GM19395 (cell line): Measurements from ENCODE around the gene KCNK16.

Experiments
- ATAC-seq: cut with Tn5 transposase; IDR thresholded peaks from one replicate; pipeline ENCODE4 v1.9.1; 2021; ENCODE audit warnings: mild to moderate bottlenecking, moderate library complexity; ENCODE audit not compliant: unreplicated experiment

KCNK16 gene

DNA sequence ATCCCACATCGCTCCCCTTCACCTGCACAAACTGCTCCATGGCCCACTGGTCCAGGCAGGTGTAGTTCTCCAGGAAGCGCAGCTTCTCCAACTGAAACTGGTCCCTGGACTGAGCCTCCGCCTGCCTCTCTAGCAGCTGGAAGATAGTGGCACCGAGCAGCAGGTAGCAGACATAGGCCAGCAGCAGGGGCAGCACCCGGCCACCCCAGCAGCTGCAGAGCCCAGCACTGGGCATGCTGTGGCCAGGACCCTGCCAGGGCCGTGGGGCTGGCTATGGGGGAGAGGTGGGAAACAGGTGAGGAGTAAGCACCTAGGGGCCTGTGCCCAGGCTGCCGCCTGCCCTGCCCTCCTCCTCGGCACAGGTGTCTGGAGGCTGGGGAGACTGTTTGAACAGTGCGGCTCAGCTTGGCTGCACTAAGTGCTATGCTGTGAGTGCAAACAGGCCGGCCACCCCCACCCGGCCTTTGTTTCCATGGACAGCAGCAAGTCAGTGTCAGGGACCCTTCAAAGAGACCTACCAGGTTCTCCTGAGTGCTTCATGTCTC is at the start of gene KCNK16:
TSS of gene KCNK16 (minus strand) at position 397 of the 545 bp plus-strand sequence. CDS start at position 235, 162 bp downstream.
- no peak for ATAC-seq

DNA sequence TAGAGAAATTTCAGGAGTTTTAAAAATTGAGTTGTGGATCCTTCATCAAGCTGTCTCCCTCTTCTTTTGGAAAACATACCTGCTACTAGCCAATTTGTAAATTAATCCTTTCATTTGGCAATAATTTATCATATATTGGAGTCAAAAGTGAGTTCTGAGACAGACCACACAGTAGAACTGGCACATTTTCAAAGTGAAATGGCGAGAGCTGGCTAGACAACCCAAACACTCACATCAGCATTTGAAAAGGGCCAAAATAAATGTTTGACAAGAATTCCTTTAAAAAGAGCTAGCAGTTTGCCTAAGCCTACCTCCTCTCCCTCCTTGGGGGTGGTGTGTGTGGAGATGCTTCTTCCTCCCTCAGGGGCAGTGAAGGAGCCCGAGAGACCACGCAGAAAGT is 47.9 kb upstream of the KCNK16 start:
- ATAC-seq: no peak

DNA sequence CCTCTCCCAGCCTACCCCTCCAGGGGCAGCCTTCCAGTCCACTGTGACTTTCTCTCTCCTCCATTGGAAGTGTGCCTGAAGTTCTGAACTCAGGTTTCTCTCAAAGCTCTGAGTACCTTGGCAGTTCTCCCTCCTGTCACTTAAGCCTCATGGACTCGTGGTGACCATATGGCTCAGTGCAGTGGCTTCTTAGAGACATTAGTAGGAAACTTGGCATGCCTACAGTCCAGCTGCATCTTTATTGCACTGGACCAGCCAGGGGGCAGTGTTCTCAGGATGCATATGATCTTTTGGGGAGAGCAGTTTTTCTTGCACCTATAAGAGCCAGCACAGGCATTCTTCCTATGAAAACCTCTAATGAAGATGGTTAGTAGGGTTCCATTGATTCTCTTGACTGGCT is 47.5 kb upstream of the KCNK16 start:
- no peak for ATAC-seq

DNA sequence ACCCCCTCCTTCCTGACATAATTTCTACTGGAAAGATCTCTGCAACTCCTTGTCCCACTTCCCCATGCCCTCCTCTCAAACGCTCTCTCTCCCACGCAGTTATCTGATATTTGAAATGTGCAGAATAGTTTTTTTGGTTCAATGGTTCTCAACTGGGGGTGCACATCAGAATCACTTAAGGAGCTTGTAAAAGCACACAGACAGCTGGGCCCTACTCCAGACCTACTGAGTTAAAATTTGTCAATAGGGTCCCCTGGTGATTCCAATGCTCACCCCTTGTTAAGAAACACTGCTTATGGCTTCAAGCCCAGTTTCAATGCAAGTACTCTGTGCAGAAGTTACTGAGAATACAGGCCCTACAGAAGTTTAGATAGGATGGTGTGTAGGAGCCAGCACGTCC is 45.2 kb upstream of the KCNK16 start:
- no peak for ATAC-seq

DNA sequence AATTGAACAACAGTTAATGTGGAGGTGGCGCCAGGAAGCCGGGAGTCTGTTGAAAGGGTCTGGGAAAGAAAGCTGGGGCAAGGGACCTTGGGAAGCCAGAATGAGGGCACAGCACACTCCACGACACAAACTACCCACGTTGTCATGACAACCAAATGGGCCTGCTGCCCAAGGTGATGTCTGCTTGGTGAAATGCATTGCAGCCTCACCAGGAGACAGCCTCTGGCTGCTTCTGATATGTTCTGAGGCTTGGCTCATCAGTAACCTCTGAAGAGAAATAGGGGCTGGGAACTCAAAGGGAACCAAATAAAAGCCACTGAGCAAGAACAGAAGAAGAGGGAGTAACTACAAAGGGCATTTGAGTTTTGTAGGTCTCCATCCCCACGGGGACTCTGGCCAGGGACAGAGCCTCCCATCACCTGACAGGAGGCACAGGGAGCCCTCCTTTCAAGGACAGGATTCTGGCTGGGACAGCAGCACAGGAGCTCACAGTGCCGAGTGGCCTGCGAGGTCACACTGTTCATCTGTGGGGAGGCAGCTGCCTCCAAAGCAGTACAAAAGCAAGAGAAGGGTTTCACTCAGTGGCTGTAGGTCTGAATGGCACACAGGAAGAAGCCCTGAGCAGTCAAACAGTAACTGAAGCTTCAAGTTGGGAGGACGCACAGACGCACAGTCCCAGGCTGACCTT is 44.6 kb upstream of the KCNK16 start:
- no peak for ATAC-seq

DNA sequence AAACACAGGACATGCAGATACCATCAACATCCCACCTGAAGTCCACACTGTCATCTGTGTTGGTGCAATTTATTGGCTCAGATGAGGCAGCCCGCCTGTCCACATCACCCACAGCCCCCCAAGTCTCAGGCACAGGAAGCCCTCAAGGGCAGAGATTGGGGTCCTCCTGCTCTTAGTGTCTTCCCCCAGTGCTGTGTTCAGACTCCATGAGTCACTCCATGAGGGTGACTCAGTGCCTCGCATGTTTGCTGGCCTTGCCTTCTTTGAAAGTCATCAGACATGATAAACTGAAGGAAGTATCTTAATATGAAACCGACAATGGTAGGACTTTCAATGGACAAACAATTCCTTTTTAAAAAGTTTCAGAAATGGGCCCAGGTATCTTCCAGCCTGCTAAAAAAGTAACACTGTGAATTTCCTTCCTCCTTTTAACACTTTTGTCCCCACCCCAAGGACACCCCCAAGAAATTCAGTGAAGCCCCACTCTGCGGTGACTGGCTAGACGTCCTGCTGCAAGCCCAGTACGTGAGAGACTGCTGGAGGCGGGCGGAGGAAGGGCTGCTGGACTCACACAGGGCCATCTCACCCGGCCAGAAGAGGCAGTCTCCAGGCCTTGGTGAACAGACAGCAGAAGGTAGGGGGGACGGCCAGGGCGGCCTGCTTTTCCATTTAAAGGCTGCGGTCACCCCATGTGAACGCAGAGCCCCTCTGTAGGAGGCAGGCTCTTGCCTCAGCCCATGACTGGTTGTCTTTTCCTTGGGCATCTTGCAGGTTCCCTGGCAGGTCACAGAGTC is 43.0 kb upstream of the KCNK16 start:
- no peak for ATAC-seq

DNA sequence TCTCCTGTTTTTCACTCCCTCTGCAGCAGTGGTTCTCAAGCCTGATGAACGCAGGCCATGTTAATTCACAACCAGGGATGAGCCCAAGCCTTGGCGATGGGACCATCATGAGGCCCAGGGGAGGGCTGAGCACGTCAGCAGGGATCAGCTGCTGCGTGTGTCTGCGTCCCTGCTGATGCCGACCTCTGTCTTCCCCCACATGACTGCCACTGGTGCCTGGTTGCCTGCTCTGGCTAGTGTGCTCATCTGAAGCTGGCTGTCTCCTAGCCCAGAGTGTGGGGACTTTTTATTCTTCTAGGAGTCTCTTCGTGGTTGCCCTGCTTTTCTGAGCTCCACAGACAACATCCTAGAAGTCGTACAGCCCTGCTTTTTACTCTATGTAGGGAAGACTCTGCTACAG is 40.8 kb upstream of the KCNK16 start:
- ATAC-seq: no peak

- no peak for ATAC-seq
Measured at GRCh38 chr6:39362487-39362865, 40.0 kb upstream of the KCNK16 start.

DNA sequence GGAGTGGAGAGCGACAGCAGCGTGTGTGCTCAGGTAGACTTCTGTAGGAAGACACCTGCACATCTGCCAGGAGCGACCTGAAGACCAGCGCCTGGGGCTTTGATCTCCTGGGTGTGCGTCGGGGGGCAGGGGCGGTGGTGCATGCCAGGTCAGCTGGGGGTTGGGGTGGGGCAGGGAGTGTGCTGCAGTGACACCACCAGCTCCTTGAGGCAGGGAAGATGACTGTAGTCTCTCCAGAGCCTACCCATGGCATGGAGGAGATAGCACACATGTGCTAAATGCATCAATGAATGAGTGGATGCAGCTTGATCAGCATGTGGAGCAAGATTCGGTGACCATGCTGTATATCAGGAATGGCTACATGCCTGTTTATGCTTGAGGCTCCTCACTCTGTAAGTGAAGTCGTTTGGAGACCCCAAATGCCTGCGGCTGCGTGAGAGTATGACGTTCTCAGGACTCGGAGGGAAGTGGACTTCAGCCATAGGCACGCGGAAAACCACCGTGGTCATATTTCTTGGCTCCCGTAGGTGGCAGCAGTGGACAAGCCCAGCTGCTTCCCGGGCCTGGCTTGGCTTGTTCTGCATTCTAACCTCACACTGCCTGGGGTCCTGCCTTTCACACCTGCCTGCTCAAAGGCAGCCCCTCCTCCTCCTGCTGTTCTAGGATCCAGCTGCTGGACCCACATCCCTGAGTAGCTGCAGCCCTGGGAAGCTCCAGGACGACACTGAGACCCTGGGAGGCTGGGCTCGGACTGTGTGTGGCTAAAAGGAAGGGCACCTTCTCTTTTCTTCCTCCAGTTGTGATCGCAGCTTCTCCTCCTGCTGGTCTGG is 39.4 kb upstream of the KCNK16 start:
- no peak for ATAC-seq

DNA sequence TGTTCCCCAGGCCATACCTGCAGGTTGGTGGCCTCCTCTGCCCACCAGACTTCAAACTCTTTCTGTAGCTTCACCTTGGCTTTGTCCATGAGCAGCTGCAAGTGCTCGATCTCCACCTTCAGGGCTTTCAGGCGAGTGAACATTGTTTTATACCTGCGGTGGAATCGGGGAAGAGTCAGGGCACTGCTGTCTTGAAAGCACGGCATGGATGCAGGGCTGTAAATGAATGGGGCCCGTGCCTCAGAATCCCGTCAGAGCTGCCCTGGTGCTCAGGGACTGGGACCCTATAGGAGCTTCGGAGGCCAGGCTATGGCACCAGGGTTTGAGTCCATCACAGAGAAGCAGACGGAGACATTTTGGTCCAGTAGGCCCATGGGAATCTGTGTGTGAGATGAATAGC is 37.9 kb upstream of the KCNK16 start:
- ATAC-seq: no peak

- ATAC-seq: no peak
Measured at GRCh38 chr6:39357998-39358686, 35.6 kb upstream of the KCNK16 start.

DNA sequence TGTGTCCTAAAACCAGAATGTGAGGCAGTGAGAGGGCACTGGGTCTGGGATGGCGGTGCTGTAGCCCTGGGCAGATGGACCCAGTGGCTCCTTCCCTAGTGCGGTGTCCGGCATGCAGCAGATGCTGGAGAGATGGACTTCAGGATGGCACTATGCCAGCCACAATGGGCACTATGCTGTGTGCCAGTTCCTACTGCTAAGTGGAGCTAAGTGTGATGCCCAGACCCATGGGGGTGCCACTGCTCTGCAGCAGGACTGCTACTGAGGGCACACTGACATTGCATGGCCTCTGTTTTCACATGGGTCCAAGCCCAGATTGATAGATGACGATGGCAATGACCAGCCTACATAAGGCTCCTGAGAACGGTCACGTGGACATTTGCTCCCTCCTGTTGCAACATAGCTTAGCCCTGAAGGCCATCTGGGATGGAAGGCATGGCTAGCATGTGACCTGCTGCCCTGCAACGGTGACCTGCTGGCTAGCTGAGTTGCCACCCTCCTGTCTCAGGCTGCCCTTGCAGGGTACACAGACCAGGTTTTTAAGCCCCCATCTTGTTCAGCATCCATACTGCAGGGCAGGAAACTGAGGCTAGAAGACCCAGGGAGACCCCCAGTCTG is 31.3 kb upstream of the KCNK16 start:
- no peak for ATAC-seq

DNA sequence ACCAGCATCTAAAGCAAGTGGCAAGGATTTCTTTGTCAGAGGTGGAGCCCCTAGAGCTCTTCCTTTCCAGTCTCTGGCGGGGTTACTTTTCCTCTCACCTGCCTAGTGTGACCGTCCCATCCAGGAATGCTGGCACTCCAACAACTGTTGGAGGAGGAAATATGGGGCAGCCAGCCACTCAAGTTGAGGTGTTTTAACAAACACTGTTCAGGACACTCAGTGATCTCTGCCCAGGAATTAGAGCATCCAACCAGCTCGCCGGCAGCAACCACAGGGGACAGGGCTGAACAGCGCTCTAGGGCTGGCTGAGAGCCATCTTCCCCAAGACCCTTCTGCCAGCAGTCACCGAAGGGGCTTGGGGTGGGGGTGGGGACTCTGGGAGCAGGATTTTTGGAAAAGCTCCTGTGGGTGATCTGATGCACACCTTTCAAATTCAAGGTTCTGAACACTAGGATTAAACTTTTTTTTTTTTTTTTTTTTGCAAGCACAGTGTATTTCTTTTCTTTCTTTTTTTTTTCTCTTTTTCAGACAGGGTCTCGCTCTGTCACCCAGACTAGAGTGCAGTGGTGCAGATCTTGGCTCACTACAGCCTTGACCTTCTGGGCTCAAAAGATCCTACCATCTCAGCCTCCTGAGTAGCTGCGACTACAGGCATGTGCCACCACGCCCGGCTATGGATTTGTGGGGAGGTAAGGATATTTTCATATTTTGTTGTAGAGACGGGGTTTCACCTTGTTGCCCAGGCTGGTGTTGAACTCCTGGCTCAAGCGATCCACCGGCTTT is 28.4 kb upstream of the KCNK16 start:
- ATAC-seq: no peak

- no peak for ATAC-seq
Measured at GRCh38 chr6:39348740-39349139, 26.2 kb upstream of the KCNK16 start.

DNA sequence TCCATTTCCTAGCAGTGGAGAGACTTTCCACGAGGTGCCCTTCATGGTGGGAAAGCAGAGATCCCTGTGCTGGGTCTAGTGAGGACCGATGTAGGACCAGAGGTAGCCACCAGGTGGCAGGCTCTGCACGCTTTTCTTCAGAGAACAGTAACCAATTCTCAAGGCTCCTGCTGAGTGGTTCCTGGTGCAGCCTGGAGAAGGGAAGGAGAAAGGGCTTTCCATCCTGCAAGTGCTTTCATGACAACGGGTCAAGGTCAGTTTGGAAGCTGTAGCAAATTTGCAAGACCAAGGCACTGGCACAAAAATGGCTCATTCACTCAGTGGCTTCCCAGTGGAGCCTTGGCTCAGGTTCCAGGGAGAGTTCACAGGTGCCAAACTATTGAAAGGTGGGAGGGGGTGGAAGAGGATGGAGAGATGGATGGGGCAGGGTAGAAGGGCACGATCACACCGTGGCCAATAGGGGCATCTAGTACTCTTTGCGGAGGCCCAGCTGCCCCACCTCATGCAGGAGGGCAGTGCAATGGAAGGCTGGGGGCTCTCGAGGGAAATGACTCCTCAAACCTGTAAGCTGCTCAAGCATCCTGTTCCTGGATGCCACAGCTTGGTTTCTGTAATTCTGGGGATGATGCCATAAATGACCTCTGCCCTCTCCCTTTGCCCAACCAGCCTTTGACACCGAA is 25.5 kb upstream of the KCNK16 start:
- peak; percentile 63 for ATAC-seq

- no peak for ATAC-seq
Measured at GRCh38 chr6:39347206-39347605, 24.7 kb upstream of the KCNK16 start.

GRCh38 chr6:39344821-39345280 is 22.3 kb upstream of the KCNK16 start:
- no peak for ATAC-seq

DNA sequence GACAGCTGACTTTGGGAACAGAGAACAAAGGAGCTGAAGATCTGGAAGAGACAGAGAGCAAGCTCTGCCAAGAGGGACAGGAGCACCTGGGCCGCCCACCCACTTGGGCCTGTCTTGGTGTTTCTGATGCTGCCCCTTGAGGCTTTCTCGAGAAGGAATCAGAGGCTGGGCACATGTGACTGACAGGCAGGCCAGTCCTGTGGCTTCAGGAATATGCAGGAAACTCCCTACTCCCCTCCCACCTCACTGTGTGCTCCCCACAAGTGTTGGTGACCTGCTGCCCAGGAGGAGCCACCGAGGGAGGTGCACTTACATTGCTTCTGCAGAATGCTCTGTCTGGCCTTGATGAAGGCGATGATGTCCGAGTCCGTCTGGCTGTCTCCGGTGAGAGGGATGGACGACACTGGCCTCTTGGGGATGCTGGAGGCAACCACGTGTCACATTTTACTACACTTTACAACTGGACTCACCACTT is 20.9 kb upstream of the KCNK16 start:
- ATAC-seq: no peak
